HEK293 (cell line): Measurements from ENCODE around the gene PDE4D.

Source experiments
- CTCF ChIP-seq: fragments of 450-650 bp; formaldehyde crosslinking; IDR thresholded peaks from 2 replicates; pipeline ENCODE4 v1.5.1; 2016; ENCODE audit warnings: missing biosample characterization, missing genetic modification characterization
- ZNF645 ChIP-seq: fragments of 450-650 bp; formaldehyde crosslinking; IDR thresholded peaks from 2 replicates; pipeline ENCODE4; 2016; ENCODE audit warnings: missing biosample characterization, missing genetic modification characterization
- ZNF664 ChIP-seq: fragments of 450-650 bp; formaldehyde crosslinking; IDR thresholded peaks from 2 replicates; pipeline ENCODE4 v1.5.1; 2016; ENCODE audit warnings: missing biosample characterization, missing genetic modification characterization

- no peak for TF ChIP-seq ZNF664 (tag by site-specific recombination)
- TF ChIP-seq CTCF (tag by site-specific recombination) = no peak
- TF ChIP-seq ZNF645 (tag by site-specific recombination) = no peak
Measured at GRCh38 chr5:59276917-59277372, 616.6 kb downstream of the PDE4D start.
